Upper lobe of left lung (tissue), 6 donors: ENCODE data around the gene LYPD1. TPM values are rescaled to one million over a fixed set of nuclear protein-coding genes. Genes with fewer than 3 reads are reported as not detected.

Experiments
- ATAC-seq, 2 donors: fragments of 200-7000 bp; cut with Tn5 transposase; one replicate each; pipeline ENCODE4 v1.9.1; 2022; ENCODE audit warnings: mild to moderate bottlenecking in 2 of 2, moderate library complexity in 2 of 2; ENCODE audit not compliant: low FRiP score in 2 of 2
- DNase-seq, 2 donors: peaks; one replicate each; pipeline ENCODE4 v3.0.0-alpha.2; 2019 to 2020
- H3K27ac ChIP-seq, 4 donors: fragments of 200-600 bp; sonication (generic); one replicate each; pipeline ENCODE4 v1.5.1; 2016 to 2019
- H3K27me3 ChIP-seq, 4 donors: fragments of 200-600 bp; sonication (generic); one replicate each; pipeline ENCODE4 v1.5.1; 2017 to 2019
- H3K36me3 ChIP-seq, 4 donors: fragments of 200-600 bp; sonication (generic); one replicate each; pipeline ENCODE4 v1.5.1; 2016 to 2019
- H3K4me1 ChIP-seq, 4 donors: fragments of 200-600 bp; sonication (generic); one replicate each; pipeline ENCODE4 v1.5.1; 2018 to 2019
- H3K4me3 ChIP-seq, 4 donors: fragments of 200-600 bp; sonication (generic); one replicate each; pipeline ENCODE4 v1.5.1; 2017 to 2019; ENCODE audit warnings: mild to moderate bottlenecking in 2 of 4, moderate library complexity in 1 of 4
- H3K9me3 ChIP-seq, 4 donors: fragments of 200-600 bp; sonication (generic); one replicate each; pipeline ENCODE4 v1.5.1; 2018 to 2019
- EP300 ChIP-seq, 4 donors: sonication (generic); formaldehyde crosslinking; IDR thresholded peaks; one replicate each; pipeline ENCODE4 v1.5.1; 2017; ENCODE audit warnings: antibody characterized with exemption in 4 of 4, control low read depth in 2 of 4
- POLR2A ChIP-seq, 4 donors: fragments of 450-650 bp; IDR thresholded peaks; one replicate each; pipeline ENCODE4 v1.5.1; 2016 to 2017; ENCODE audit warnings: antibody characterized with exemption in 4 of 4, mild to moderate bottlenecking in 2 of 4
- POLR2AphosphoS5 ChIP-seq, 2 donors: sonication (generic); formaldehyde crosslinking; IDR thresholded peaks; one replicate each; pipeline ENCODE4 v1.5.1; 2017; ENCODE audit warnings: antibody characterized with exemption in 2 of 2
- WGBS, 2 donors: methylation state at CpG; one replicate each; pipeline ENCODE4 v1.1.5; 2017 to 2018; 5-methylcytosine and 5-hydroxymethylcytosine counted together
- total RNA-seq, 6 donors: library from RNA; depleted of rRNA in 4 of 6; stranded (reverse); fragments of >200 nt in 4 of 6; gene quantifications; one replicate each; pipeline versions ENCODE4 v1.1.0 to v1.2.1, GENCODE V29; 2016 to 2021
- TF ChIP-seq, protein P1 (sequence below), 6 experiments: fragments of 450-650 bp in 4 of 6; fragments of 200-600 bp in 2 of 6; sonication (generic) in 2 of 6; IDR thresholded peaks; one replicate each; pipeline ENCODE4 v1.5.1; 2016 to 2019; ENCODE audit warnings: antibody characterized with exemption in 6 of 6
- donor health status: DM: no; HTN: no; CAD: no; lungs with moderate emphysema.
- donor health status: DM: no; HTN: yes; CAD: no; lungs with severe emphysema.

Gene LYPD1
- total RNA-seq, 6 donors from 2014 or later: 0.89 to 1.4 (median 1.1) TPM

DNA sequence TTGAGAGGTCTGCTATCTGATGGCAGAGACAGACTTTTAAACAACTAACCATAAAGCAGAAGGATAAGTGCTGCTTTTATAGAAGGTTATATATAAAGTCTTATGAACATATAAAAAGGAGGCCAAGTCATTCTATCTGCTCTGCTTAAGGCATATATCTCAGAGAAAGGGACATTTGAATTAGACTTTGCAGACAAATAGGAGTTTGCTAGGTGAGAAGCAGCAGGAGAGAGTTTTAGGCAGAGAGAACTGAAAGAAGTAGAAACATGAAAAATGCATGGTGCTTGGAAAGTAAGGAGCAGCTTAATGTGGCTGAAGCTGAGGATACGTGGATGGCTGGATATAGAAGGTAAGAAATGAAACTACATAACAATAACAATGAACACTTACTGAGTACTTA, 65.4 kb downstream of the LYPD1 start:
- no peaks in the 10 kb centered on the region for H3K36me3 ChIP-seq
- TF ChIP-seq POLR2A (IDR thresholded peaks at IDR 0.05): no peak
- TF ChIP-seq POLR2AphosphoS5 (IDR thresholded peaks at IDR 0.05): no peak
- TF ChIP-seq, protein P1, sequence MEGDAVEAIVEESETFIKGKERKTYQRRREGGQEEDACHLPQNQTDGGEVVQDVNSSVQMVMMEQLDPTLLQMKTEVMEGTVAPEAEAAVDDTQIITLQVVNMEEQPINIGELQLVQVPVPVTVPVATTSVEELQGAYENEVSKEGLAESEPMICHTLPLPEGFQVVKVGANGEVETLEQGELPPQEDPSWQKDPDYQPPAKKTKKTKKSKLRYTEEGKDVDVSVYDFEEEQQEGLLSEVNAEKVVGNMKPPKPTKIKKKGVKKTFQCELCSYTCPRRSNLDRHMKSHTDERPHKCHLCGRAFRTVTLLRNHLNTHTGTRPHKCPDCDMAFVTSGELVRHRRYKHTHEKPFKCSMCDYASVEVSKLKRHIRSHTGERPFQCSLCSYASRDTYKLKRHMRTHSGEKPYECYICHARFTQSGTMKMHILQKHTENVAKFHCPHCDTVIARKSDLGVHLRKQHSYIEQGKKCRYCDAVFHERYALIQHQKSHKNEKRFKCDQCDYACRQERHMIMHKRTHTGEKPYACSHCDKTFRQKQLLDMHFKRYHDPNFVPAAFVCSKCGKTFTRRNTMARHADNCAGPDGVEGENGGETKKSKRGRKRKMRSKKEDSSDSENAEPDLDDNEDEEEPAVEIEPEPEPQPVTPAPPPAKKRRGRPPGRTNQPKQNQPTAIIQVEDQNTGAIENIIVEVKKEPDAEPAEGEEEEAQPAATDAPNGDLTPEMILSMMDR (IDR thresholded peaks at IDR 0.05): no peak
- no peaks in the 10 kb centered on the region for H3K9me3 ChIP-seq
- ATAC-seq: no peak
- H3K4me1 ChIP-seq: no peaks in the 10 kb centered on the region
- no peaks in the 10 kb centered on the region for H3K27me3 ChIP-seq
- H3K4me3 ChIP-seq: no peak overlapping the region
- WGBS, 2 donors: 88 to 91% methylated on average over 1 of the region's 1 CpG
- no peak overlapping the region for H3K27ac ChIP-seq
- no peak for DNase-seq

DNA sequence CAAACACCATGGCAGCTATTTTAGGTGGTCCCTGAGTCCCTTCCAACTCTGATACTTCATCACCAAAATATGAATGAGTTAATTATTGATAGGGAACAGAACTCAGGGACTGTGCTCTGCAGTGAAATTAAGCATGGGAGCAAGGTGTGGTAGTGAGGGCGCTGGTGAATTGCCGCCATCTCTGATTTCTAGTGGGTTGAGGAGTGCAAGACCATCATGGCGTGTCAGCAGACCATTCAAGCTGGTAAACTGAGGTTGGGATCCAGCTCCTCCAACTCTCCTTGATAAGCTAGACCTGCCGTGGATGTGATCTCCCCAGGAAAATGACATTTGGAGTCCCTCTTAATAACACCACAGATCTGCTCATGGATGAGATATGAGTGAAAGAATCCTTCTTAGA, 70.4 kb downstream of the LYPD1 start:
- H3K4me3 ChIP-seq: no peak overlapping the region
- TF ChIP-seq, protein P1 (IDR thresholded peaks at IDR 0.05): no peak
- TF ChIP-seq EP300 (IDR thresholded peaks at IDR 0.05) (no peak), POLR2A (IDR thresholded peaks at IDR 0.05) (no peak), POLR2AphosphoS5 (IDR thresholded peaks at IDR 0.05) (no peak)
- no peak for DNase-seq
- WGBS, 2 donors: 93 to 94% methylated on average over 4 of the region's 4 CpGs
- H3K36me3 ChIP-seq: no peaks in the 10 kb centered on the region
- no peaks in the 10 kb centered on the region for H3K27me3 ChIP-seq
- H3K9me3 ChIP-seq: no peaks in the 10 kb centered on the region
- no peak for ATAC-seq
- H3K27ac ChIP-seq: no peak overlapping the region
- no peaks in the 10 kb centered on the region for H3K4me1 ChIP-seq

DNA sequence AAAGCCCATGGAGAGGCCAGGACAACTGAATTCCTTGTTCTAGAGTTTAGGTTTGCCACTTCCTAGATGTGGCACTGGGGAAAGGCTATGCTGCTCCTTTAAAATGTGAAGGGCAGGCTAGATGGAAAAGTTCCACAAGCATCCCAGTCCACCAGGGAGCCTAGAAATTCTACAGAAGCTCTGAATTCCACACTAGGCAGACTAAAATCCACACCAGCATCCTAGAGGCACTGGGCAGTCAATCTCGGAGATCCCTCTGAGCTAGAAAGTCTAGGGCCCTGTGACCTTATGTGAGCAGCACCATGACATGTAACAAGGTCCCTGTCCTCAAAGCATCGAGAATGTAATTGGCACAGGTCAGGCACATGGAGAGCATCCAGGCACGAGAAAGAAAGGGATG, 71.5 kb downstream of the LYPD1 start:
- no peaks in the 10 kb centered on the region for H3K36me3 ChIP-seq
- H3K4me3 ChIP-seq: no peak overlapping the region
- H3K9me3 ChIP-seq: no peaks in the 10 kb centered on the region
- H3K27me3 ChIP-seq: no peaks in the 10 kb centered on the region
- 81 to 84% methylated on average over 3 of the region's 3 CpGs for WGBS, 2 donors
- no peak for TF ChIP-seq EP300 (IDR thresholded peaks at IDR 0.05)
- TF ChIP-seq POLR2A (IDR thresholded peaks at IDR 0.05): no peak
- TF ChIP-seq, protein P1 (IDR thresholded peaks at IDR 0.05): no peak
- TF ChIP-seq POLR2AphosphoS5 (IDR thresholded peaks at IDR 0.05): no peak
- no peak for DNase-seq
- H3K4me1 ChIP-seq: no peaks in the 10 kb centered on the region
- no peak overlapping the region for H3K27ac ChIP-seq
- ATAC-seq: no peak

DNA sequence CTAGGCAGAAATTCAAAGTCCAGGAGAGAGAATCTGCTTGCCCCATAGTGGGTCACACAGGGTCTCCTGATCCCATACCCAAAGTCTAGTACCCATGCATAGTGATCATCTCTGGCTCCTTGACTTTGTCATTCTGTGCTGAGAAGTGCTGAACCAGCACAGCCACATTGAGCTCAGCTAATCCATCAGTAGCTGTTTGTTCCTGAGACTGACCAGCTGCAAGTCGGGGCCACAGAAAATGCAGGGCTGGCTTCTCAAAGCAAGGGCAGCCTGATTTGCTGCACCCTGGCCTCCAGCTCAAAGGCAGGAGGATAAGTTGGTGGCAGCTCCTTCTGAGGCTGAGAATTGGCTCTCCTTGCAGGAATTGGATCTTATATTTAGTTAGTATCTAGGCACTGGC, 72.2 kb downstream of the LYPD1 start:
- ATAC-seq: no peak
- Histone ChIP-seq H3K27me3 (no peaks in the 10 kb centered on the region), H3K36me3 (no peaks in the 10 kb centered on the region), H3K9me3 (no peaks in the 10 kb centered on the region), H3K27ac (no peak overlapping the region), H3K4me3 (no peak overlapping the region), H3K4me1 (no peaks in the 10 kb centered on the region)
- no peak for TF ChIP-seq POLR2AphosphoS5 (IDR thresholded peaks at IDR 0.05)
- TF ChIP-seq EP300 (IDR thresholded peaks at IDR 0.05): no peak
- TF ChIP-seq, protein P1 (IDR thresholded peaks at IDR 0.05): no peak
- TF ChIP-seq POLR2A (IDR thresholded peaks at IDR 0.05): no peak
- WGBS, 2 donors: 83 to 89% methylated on average over 1 of the region's 1 CpG
- DNase-seq: no peak

DNA sequence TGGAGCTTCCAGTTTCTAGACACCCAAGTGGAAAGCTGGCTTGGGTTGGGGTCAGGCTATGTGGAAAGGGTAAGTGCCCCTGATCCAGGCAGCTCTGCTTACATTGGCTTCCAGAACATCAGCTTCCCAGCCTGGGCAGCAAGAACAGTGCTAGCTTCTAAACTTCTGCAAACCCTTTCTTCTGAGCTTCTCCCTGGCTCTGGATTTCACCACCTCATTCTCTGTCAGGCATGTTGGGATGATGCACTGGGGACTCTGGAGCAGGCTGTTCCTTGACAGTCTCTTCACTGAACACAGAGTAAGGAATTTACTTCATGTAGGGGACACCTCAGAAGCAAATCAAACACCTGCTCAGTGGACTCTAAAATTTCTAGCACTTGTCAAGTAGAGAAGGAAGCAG, 72.8 kb downstream of the LYPD1 start:
- DNase-seq: no peak

More for the DNA sequence above, 72.8 kb downstream of the LYPD1 start:
- Histone ChIP-seq H3K4me1 (no peaks in the 10 kb centered on the region), H3K27me3 (no peaks in the 10 kb centered on the region), H3K9me3 (no peaks in the 10 kb centered on the region), H3K4me3 (no peak overlapping the region), H3K36me3 (no peaks in the 10 kb centered on the region), H3K27ac (no peak overlapping the region)
- TF ChIP-seq, protein P1 (IDR thresholded peaks at IDR 0.05): no peak
- no peak for TF ChIP-seq EP300 (IDR thresholded peaks at IDR 0.05)
- TF ChIP-seq POLR2AphosphoS5 (IDR thresholded peaks at IDR 0.05): no peak
- TF ChIP-seq POLR2A (IDR thresholded peaks at IDR 0.05): no peak
- ATAC-seq: no peak
